Stimulated activated CD4-positive, alpha-beta T cell treated with anti-CD3 and anti-CD28 coated beads, TNF-alpha, amount 100 ng/mL, for 24 hours (primary cell): Measurements from ENCODE around the gene ZBTB20.

Experiments
- DNase-seq, 3 experiments: peaks; one replicate each; pipeline ENCODE4 v3.0.0-alpha.2; 2020; ENCODE audit warnings: low read depth in 3 of 3

The ZBTB20 gene

GRCh38 chr3:114672692-114673447 is 474.2 kb downstream of the ZBTB20 start:
- no peak for DNase-seq

GRCh38 chr3:114671741-114672510 is 475.2 kb downstream of the ZBTB20 start:
- DNase-seq = no peak

- DNase-seq = no peak
Measured at GRCh38 chr3:114669614-114670013, 477.5 kb downstream of the ZBTB20 start.

- DNase-seq = no peak
Measured at GRCh38 chr3:114668099-114668498, 479.0 kb downstream of the ZBTB20 start.

- DNase-seq = no peak
Measured at GRCh38 chr3:114666623-114667022, 480.5 kb downstream of the ZBTB20 start.

- no peak for DNase-seq
Measured at GRCh38 chr3:114664006-114664405, 483.1 kb downstream of the ZBTB20 start.

- DNase-seq = no peak
Measured at GRCh38 chr3:114660808-114661207, 486.3 kb downstream of the ZBTB20 start.

- DNase-seq = no peak
Measured at GRCh38 chr3:114660124-114660523, 487.0 kb downstream of the ZBTB20 start.

GRCh38 chr3:114659109-114660061 is 487.7 kb downstream of the ZBTB20 start:
- no peak for DNase-seq

- no peak for DNase-seq
Measured at GRCh38 chr3:114651555-114651954, 495.5 kb downstream of the ZBTB20 start.

GRCh38 chr3:114650808-114651207 is 496.3 kb downstream of the ZBTB20 start:
- no peak for DNase-seq

- no peak for DNase-seq
Measured at GRCh38 chr3:114649331-114649730, 497.8 kb downstream of the ZBTB20 start.

GRCh38 chr3:114646526-114646925 is 500.6 kb downstream of the ZBTB20 start:
- no peak for DNase-seq

- no peak for DNase-seq
Measured at GRCh38 chr3:114645392-114645791, 501.7 kb downstream of the ZBTB20 start.

- no peak for DNase-seq
Measured at GRCh38 chr3:114644367-114644766, 502.7 kb downstream of the ZBTB20 start.

GRCh38 chr3:114642951-114643741 is 503.9 kb downstream of the ZBTB20 start:
- no peak for DNase-seq

- no peak for DNase-seq
Measured at GRCh38 chr3:114640126-114640525, 507.0 kb downstream of the ZBTB20 start.

- DNase-seq = no peak
Measured at GRCh38 chr3:114639171-114639570, 507.9 kb downstream of the ZBTB20 start.

GRCh38 chr3:114635878-114636277 is 511.2 kb downstream of the ZBTB20 start:
- DNase-seq = no peak

GRCh38 chr3:114634635-114635034 is 512.5 kb downstream of the ZBTB20 start:
- DNase-seq = no peak

- peak in 1 of 3 experiments; percentile 30 for DNase-seq
Measured at GRCh38 chr3:114632757-114633424, 514.2 kb downstream of the ZBTB20 start.
